Globus pallidus (tissue), 1 donor: Measurements from ENCODE around the gene AK8.
"Not testable (repeated sequence)": the region's sequence is repeated elsewhere in the genome, so short reads cannot be mapped to it uniquely, and the experiment has no call there.

Experiments
- DNase-seq: peaks from one replicate; pipeline ENCODE4 v3.0.0-alpha.2; 2015; ENCODE audit warnings: low spot score

AK8 gene

GRCh38 chr9:132742821-132743311 lies 135.2 kb downstream of the AK8 start:
- no peak for DNase-seq

- DNase-seq = no peak
These were observed 137.4 kb downstream of the AK8 start for GRCh38 chr9:132740526-132741309.

GRCh38 chr9:132739710-132740310 lies 138.3 kb downstream of the AK8 start:
- no peak for DNase-seq

GRCh38 chr9:132733260-132733815 lies 144.7 kb downstream of the AK8 start:
- DNase-seq = peak; percentile 13

DNA sequence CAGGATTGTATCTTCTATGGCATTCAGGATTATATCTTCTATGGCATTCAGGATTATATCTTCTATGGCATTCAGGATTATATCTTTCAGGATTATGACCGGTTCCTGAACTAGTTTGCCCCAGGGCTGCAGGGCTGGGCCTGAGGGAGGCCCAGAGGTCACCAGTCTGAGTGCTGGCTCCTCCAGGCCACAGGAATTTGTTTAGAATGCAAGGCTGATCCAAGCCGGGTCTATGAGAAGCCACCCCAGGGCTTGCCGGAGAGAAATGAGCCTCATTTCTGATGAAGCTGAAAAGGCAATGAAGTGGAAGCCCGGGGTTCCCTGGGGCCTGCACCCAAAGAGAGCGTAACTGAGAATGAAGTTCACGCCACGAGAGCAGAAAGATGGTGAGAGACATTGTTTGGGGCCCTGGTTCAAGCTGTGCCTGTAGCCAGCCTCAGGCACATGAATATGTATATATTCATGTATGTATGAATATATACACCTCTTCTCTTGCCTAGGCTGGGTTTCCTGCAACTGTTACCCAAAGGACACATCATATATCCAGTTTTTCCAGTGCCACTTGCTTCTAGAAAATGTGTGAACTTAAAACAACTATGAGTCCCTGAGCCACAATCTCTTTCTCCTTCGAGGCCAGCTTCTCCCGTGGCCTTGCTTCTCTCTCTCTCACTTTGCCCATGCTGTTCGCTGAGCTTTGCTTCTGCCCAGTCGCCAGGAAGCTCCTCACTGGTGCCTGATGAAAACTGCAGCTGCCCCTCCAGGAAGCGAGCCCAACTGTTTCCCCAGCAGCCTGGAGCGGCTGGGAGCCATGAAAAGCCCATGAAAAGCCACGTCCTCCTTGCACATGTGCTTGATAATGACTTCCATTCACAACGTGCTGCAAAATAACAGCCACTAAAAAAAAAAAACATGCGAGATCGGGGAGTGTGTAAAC lies 145.5 kb downstream of the AK8 start:
- peak; percentile 8 for DNase-seq

DNA sequence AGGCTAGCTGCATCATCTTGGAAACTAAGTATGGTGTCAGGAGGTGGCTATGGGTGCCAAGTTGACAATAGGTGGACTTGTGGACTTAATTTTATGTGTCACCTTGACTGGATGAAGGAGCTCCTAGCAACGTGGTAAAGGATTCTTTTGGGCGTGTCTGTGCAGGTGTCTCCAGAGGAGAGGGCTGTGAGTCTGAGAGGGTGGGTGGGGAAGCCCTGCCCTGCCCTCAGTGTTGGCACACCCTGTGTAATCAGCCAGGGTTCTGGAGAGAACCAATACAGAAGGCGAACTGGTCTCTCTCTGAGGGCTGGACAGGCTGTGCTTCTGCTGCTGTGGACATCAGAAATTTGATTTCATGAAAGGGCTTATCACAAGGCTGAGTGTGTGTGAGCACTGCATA lies 146.9 kb downstream of the AK8 start:
- DNase-seq = no peak

GRCh38 chr9:132730054-132731033 lies 147.7 kb downstream of the AK8 start:
- DNase-seq = no peak

DNA sequence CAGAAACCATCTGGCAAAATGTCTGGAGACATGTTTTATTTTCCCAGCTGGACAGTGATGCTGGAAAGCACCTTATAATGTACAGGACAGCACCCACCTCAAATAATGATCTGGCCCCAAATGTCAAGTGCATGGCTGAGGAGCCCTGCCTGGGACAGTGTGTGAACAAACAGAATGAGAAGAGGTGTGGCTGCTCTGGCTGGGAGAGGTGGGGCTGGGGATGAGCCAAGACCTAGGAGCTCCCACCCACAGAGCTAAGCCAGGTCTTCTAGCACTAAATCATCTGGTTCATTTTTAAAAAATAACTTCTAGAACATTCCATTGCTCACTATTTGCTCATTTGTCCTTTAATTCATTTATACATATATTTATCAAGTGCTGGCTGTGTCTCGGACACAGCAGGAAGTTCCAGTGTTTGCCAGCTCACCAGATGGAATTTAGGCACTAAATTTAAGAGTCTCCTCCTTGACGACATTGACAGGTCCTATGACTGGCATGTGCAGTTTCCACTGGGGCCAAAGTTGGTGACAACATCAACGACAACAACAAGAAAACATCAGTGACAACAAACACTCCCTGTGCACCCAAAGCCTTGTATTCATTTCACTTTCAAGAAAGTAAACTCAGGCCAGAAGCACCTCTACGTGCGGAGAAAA lies 148.7 kb downstream of the AK8 start:
- DNase-seq = no peak

DNA sequence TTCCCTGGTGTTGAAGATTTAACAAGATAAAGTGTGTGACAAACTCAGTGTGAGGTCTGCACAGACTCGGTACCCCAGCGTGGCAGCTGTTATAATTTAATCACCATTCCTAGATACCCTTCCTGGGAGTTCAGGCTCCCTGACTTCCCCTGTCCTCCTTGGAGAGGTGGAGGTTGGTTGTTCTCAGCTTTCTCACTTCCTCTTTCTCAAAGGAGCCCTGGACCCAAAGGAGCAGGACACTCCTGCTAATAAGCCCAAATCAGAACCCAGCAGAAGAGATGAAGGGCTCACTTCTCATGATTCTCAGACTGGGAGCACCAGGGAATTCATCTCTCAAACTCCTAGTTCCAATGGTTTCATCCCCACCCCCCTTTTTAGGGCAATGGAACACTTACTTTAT lies 149.6 kb downstream of the AK8 start:
- no peak for DNase-seq

GRCh38 chr9:132728071-132728470 lies 150.0 kb downstream of the AK8 start:
- no peak for DNase-seq

- DNase-seq = no peak
These were observed 151.4 kb downstream of the AK8 start for GRCh38 chr9:132726576-132727130.

GRCh38 chr9:132725306-132725705 lies 152.8 kb downstream of the AK8 start:
- DNase-seq = no peak

- no peak for DNase-seq
These were observed 154.3 kb downstream of the AK8 start for GRCh38 chr9:132723809-132724208.

GRCh38 chr9:132722564-132723065 lies 155.5 kb downstream of the AK8 start:
- no peak for DNase-seq

GRCh38 chr9:132721661-132722060 lies 156.4 kb downstream of the AK8 start:
- DNase-seq = no peak

- DNase-seq = not testable (repeated sequence)
These were observed 159.6 kb downstream of the AK8 start for GRCh38 chr9:132718381-132718928.

DNA sequence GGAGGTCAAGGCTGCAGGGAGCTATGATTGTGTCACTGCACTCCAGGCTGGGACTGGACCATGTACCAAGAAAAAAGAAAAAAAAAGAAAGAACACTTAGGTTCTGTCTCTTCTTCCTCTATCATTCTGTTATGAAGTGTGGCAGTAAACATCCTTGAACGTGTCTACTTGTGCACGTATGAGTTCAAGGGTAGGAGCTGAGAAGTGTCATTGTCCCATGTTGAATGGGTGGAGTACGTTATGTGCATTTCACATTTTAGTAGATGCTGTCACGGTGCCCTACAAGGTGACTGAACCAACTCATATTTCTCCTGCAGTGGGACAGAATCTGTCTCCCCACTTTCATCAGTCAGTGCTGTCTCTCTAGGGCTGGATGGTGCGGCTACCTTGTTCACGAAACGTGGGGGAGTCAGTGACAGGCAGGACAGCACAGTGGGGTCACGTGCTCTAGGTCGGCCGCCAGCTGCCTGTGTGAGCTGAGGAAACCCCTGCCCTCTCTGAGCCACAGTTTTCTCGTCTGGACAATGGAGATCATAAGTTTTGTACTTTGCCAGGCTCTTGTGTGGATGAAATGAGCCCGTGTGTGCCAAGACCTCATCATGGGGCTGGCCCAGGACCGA lies 160.6 kb downstream of the AK8 start:
- DNase-seq = no peak

DNA sequence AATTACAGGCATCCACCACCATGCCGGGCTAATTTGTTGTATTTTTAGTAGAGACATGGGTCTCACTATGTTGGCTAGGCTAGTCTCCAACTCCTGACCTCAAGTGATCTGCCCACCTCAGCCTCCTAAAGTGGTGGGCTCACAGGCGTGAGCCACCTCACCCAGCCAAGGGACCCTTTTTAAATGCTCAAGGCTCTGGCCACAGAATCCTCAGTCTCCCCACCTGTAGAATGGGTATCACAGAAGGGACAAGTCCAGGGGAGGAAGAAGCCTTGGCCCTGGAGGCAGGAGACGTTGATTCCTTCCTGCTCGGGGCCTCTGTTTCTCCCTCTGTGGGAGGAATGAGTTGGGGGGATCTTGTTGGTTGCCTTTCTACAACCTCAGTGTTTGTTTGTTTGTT lies 162.1 kb downstream of the AK8 start:
- DNase-seq = no peak

DNA sequence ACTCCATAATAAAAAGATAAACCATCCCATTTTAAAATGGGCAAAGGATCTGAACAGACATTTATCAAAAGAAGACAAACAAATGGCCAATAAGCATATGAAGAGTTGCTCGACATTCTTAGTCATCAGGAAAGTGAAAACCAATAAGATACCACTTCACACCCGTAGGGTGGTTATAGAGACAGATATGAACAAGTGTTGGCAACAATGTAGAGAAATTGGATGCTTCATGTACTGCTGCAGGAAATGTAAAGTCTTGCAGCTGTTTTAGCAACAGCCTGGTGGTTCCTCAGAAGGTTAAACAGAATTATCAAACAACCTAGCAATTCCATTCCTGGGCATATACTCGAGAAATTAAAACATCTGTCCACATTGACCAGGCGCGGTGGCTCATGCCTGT lies 165.3 kb downstream of the AK8 start:
- DNase-seq = no peak
